NT2/D1 (cell line): ENCODE data around the gene FAIM2.
A peak's percentile ranks its signal among the peaks of the same experiment; 100 is the strongest.

Experiments used
- DNase-seq: peaks from one replicate; pipeline ENCODE4 v3.0.0-alpha.2; 2011; ENCODE audit warnings: low read depth, low spot score
- H3K27me3 ChIP-seq: 2 replicates; pipeline ENCODE4 v1.6.0; 2011; ENCODE audit warnings: mild to moderate bottlenecking; ENCODE audit not compliant: insufficient read length, insufficient read depth
- H3K36me3 ChIP-seq: 2 replicates; pipeline ENCODE4 v1.6.1; 2011; ENCODE audit warnings: mild to moderate bottlenecking, low read length, mixed read lengths; ENCODE audit not compliant: insufficient read depth, insufficient read length
- H3K4me1 ChIP-seq: 2 replicates; pipeline ENCODE4 v1.5.1; 2011; ENCODE audit not compliant: insufficient read depth, insufficient read length
- H3K4me3 ChIP-seq: 2 replicates; pipeline ENCODE4 v1.5.1; 2011; ENCODE audit warnings: low read depth; ENCODE audit not compliant: insufficient read length
- H3K9ac ChIP-seq: 2 replicates; pipeline ENCODE4 v1.6.0; 2011; ENCODE audit warnings: low read depth; ENCODE audit not compliant: insufficient read length
- H3K9me3 ChIP-seq: 2 replicates; pipeline ENCODE4 v1.5.1; 2011; ENCODE audit warnings: mild to moderate bottlenecking, low read length; ENCODE audit not compliant: insufficient read depth
- SUZ12 ChIP-seq: IDR thresholded peaks from 2 replicates; pipeline ENCODE4 v1.6.1; 2011; ENCODE audit not compliant: insufficient read length, insufficient read depth; ENCODE audit errors: extremely low read depth
- YY1 ChIP-seq: IDR thresholded peaks from 2 replicates; pipeline ENCODE4 v1.6.1; 2011; ENCODE audit not compliant: insufficient read length, insufficient read depth
- ZNF274 ChIP-seq: IDR thresholded peaks from 2 replicates; pipeline ENCODE4 v1.6.1; 2011; ENCODE audit warnings: mild to moderate bottlenecking, low read depth, low read length

Gene FAIM2

DNA sequence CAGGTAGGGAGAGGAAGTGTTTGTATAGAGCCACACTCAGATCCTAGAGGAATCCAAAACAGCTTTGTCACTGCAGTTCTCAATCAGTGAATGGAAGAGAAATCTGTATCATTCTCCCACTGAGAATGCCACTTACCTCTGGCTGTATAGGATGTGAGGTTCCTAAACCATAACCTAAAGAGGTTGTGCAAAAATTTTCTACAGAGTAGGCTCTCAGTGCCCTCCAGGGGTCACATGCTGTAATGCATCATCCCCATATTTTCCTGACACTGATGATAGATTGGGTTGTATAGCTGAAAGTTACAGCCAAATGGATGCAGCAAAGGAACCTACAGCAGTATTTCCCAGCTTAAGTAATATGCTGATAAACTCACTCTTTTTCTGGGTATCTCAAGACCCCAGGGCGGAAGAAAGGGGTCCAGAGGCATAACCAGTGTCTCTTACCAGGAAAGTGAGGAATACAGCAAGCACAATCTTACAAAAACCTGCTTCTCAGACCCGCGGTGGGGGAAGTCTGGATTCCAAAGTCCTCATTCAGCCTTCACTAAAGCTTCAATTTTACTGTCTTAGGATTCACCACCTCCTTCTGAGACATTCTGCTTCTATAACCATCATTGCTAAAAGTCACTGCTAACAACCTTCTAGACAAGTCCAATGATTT lies 64.6 kb downstream of the FAIM2 start:
- no peak overlapping the region for H3K9ac ChIP-seq

DNA sequence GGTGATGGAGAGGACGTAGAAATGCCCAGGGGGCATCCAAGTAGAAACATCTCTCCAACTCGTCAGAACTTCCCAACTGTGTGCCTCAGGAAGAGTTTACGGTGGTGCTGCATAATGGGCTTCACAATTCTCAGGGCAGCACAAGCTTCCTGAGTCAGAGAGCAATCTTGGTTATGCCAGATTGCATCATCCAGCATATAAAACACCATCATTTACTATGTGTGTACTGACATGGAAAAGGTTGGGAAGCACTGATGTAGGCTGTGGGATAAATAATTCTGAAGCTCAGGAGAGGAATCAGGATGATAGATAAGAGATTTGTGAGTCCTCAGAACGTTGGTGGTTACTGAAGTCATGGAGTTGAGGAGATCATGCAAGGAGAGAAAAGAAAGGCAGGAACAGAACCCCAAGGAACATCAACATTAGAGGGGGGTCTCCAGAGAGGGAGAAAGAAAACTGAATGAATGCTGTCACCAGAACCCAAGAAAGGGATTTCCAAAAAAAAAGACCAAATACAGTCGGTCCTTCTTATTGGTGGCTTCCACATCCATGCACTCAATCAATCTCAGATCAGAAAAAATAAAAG lies 70.8 kb downstream of the FAIM2 start:
- no peak for DNase-seq
- no peak for TF ChIP-seq YY1
- no peak for TF ChIP-seq ZNF274
- no peak for TF ChIP-seq SUZ12
- no peaks in the 10 kb centered on the region for H3K27me3 ChIP-seq

More for the DNA sequence above, 64.6 kb downstream of the FAIM2 start:
- Histone ChIP-seq H3K27me3 (no peaks in the 10 kb centered on the region), H3K4me3 (no peak overlapping the region), H3K9me3 (no peaks in the 10 kb centered on the region), H3K4me1 (no peaks in the 10 kb centered on the region), H3K36me3 (no peaks in the 10 kb centered on the region)
- TF ChIP-seq SUZ12 (no peak), ZNF274 (no peak), YY1 (no peak)
- no peak for DNase-seq

DNA sequence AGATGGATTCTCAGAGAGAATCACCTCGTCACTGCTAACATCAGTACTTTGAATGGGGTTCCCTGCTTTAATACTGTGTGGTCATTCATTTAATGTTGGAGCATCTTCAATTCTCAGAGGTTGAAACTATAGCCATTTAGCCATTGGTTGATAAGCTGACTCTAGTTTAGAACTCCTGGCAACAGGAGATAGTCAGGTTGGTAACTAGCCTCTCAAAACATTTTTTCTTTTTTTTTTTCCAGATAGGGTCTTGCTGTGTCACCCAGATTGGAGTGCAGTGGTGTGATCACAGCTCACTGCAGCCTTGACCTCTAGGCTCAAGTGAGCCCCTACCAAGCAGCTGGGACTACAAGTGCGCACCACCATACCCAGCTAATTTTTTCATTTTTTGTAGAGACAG lies 72.0 kb downstream of the FAIM2 start:
- Histone ChIP-seq H3K9ac (no peak overlapping the region), H3K36me3 (peaks cover 4% of the 10 kb centered on the region), H3K9me3 (no peaks in the 10 kb centered on the region), H3K4me3 (no peak overlapping the region), H3K4me1 (peaks cover 6% of the 10 kb centered on the region), H3K27me3 (no peaks in the 10 kb centered on the region)
- TF ChIP-seq YY1 (no peak), SUZ12 (no peak), ZNF274 (no peak)
- DNase-seq = no peak

More for the DNA sequence above, 70.8 kb downstream of the FAIM2 start:
- Histone ChIP-seq H3K9ac (no peak overlapping the region), H3K4me1 (no peaks in the 10 kb centered on the region), H3K9me3 (no peaks in the 10 kb centered on the region), H3K36me3 (no peaks in the 10 kb centered on the region), H3K4me3 (no peak overlapping the region)

DNA sequence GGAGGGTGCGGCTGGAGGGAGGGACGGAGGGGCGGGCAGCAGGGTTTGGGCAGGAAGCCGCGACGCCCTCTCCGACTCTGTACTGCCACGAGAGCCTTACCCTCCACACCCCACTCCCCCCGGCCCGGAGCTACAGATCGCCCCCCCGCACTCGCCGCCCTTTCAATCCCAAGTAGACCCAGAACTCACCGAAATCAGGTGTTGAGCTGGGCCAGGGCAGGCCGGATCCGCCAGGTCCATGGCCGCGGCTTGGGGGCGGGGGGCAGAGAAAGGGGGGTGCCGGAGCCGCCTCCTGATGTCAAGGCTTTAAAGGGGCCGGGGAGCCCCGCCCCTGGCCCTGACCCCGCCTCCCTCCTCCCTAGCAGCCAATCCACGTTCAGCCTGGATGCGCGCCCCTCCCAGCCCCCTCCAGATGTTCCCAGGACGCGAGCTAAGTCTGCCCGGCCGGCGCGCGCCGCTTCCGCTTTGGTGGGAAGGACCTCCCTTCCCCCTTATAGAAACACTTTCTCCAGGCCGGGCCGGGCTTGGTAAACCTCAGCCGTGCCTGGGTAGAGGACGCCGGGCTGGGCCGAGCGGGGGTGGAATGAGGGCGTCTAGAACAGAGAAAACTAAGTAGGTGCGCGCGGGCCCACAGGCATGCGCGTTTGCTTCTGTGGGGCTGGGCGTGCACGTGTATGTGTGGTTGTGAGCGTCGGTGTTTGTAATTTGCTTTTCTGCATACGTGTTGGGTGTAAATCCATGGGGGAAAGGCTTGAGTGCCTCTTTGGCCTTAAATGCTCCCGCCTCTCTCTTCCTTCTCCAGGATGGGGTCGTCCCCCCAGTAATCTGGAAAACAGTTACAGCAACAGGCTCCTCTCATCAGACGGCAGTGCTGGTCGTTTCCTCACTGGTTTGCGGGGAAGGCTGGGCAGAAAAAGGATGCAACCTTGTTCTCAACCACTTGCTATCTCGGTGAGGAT lies 75.3 kb downstream of the FAIM2 start, which contains the start of gene NCKAP5L:
Gene NCKAP5L (minus strand): TSS at position 281 of the 959 bp plus-strand sequence. CDS start 24,369 bp downstream, outside the sequence.
- TF ChIP-seq SUZ12 (no peak), ZNF274 (no peak), YY1 (no peak)
- peak within 1 kb of the TSS; percentile 81 for H3K4me3 ChIP-seq
- H3K27me3 ChIP-seq = no peaks in the 10 kb centered on the region
- peak; percentile 96 for DNase-seq
- peaks cover 25% of the 10 kb centered on the region for H3K4me1 ChIP-seq
- no peaks in the 10 kb centered on the region for H3K9me3 ChIP-seq
- H3K9ac ChIP-seq = peak within 1 kb of the TSS; percentile 94
- peaks cover 21% of the 10 kb centered on the region for H3K36me3 ChIP-seq

DNA sequence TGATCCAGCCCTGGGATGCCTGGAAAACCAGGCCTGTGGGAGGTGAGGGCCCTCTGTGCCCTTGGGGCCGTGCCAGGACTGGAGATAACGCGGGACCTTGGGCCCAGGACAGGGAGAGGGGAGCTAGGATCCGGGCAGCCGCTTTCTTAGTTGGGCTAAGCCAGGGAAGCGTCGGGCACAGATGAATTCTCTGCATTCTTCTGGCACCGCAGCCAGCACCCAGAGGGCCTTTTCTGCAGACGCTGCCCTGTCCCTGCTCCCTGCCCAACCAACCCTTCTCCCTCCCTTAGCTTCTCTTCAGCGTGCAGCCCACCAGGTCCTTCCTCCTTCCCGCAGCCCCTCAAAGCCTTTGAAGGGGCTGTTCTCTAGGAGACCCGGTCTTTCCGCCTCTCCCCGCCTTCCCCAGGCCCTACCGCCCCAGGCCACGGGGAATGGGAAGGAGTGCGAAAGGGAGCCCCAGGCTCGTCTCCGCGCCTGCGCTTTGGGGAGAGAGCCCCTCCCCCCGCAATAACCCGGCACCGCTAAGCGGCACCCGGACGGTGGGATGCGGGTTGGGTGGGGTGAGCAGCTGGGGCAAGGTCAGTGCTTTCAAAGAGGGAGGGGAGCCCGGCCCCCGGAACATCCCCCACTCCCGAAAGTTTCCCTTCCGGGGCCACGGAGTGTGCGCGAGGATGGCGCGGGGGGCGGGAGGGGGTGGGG lies 76.2 kb downstream of the FAIM2 start:
- DNase-seq = peak; percentile 79
- Histone ChIP-seq H3K27me3 (no peaks in the 10 kb centered on the region), H3K4me3 (peak overlapping the region; percentile 81), H3K9ac (peak overlapping the region; percentile 94), H3K9me3 (no peaks in the 10 kb centered on the region), H3K36me3 (peaks cover 30% of the 10 kb centered on the region), H3K4me1 (peaks cover 25% of the 10 kb centered on the region)
- no peak for TF ChIP-seq SUZ12
- TF ChIP-seq ZNF274 = no peak
- TF ChIP-seq YY1 = no peak

DNA sequence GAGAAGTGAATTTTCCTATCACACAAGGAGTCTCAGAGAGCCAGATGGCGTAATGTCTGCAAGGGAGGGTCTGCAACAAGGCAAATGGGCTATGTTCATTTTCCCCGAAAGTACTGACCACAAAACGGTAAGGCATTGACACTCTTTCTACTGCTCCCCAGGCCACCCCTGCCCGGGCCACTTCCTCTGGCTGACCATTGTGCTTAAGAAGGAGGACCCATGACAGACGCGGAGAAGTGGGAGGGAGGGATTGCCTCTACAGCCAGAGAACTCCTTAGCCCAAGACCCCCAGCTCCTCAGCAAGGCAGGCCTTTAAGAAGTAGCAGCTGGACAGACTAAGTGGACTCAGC lies 76.7 kb downstream of the FAIM2 start:
- Histone ChIP-seq H3K9me3 (no peaks in the 10 kb centered on the region), H3K9ac (peak overlapping the region; percentile 94), H3K4me1 (peaks cover 25% of the 10 kb centered on the region), H3K4me3 (peak overlapping the region; percentile 81), H3K27me3 (no peaks in the 10 kb centered on the region), H3K36me3 (peaks cover 34% of the 10 kb centered on the region)
- TF ChIP-seq YY1 = no peak
- TF ChIP-seq SUZ12 = no peak
- no peak for TF ChIP-seq ZNF274
- DNase-seq = no peak
